Smooth muscle cell (in vitro differentiated cells): ENCODE measurements around the gene TK1. TPM values are rescaled to one million over a fixed set of nuclear protein-coding genes. Genes with fewer than 3 reads are reported as not detected.
A peak's percentile ranks its signal among the peaks of the same experiment; 100 is the strongest.
"Not testable (repeated sequence)": the region's sequence is repeated elsewhere in the genome, so short reads cannot be mapped to it uniquely, and the experiment has no call there.

Experiments used
- DNase-seq: peaks from one replicate; lab custom pipeline; 2025; ENCODE audit not compliant: unreplicated experiment; lab: John Stamatoyannopoulos, UW
- H2AFZ ChIP-seq: fragments of 200-600 bp; sonication (generic); 2 replicates; pipeline ENCODE4 v1.6.0; 2016; ENCODE audit warnings: antibody characterized with exemption, low read depth, mild to moderate bottlenecking
- H3F3A ChIP-seq: fragments of 200-600 bp; sonication (generic); 2 replicates; pipeline ENCODE4 v1.6.0; 2017; ENCODE audit warnings: antibody characterized with exemption, low read depth
- H3K27ac ChIP-seq: fragments of 200-600 bp; sonication (generic); 2 replicates; pipeline ENCODE4 v1.5.1; 2016; ENCODE audit warnings: low read depth, mild to moderate bottlenecking
- H3K27me3 ChIP-seq: fragments of 200-600 bp; sonication (generic); 2 replicates; pipeline ENCODE4 v1.6.1; 2016; ENCODE audit warnings: low read depth, mild to moderate bottlenecking
- H3K36me3 ChIP-seq: fragments of 200-600 bp; sonication (generic); 2 replicates; pipeline ENCODE4 v1.5.1; 2016; ENCODE audit warnings: low read depth
- H3K4me1 ChIP-seq: fragments of 200-600 bp; sonication (generic); 2 replicates; pipeline ENCODE4 v1.5.1; 2016; ENCODE audit warnings: low read depth
- H3K4me2 ChIP-seq: fragments of 200-600 bp; sonication (generic); 2 replicates; pipeline ENCODE4 v1.6.0; 2016; ENCODE audit warnings: mild to moderate bottlenecking
- H3K4me3 ChIP-seq: fragments of 200-600 bp; sonication (generic); 2 replicates; pipeline ENCODE4 v1.5.1; 2016; ENCODE audit warnings: mild to moderate bottlenecking
- H3K79me2 ChIP-seq: fragments of 200-600 bp; sonication (generic); 2 replicates; pipeline ENCODE4 v1.6.0; 2016; ENCODE audit warnings: low read depth, mild to moderate bottlenecking
- H3K9ac ChIP-seq: fragments of 200-600 bp; sonication (generic); 2 replicates; pipeline ENCODE4 v1.6.0; 2016; ENCODE audit warnings: low read depth
- H3K9me3 ChIP-seq: fragments of 200-600 bp; sonication (generic); replicated peaks from 2 replicates; pipeline ENCODE4 v1.5.1; 2016; ENCODE audit warnings: low read depth
- H4K20me1 ChIP-seq: fragments of 200-600 bp; sonication (generic); 2 replicates; pipeline ENCODE4 v1.6.0; 2016; ENCODE audit warnings: low read depth
- CTCF ChIP-seq: fragments of 200-600 bp; sonication (generic); IDR thresholded peaks from 2 replicates; pipeline ENCODE4 v1.5.1; 2017; ENCODE audit warnings: borderline replicate concordance, mild to moderate bottlenecking, antibody characterized with exemption; ENCODE audit not compliant: insufficient read depth, poor library complexity, severe bottlenecking
- WGBS: methylation state at CpG from one replicate; pipeline ENCODE4 v1.1.7; 2016; ENCODE audit warnings: low lambda C conversion rate; 5-methylcytosine and 5-hydroxymethylcytosine counted together
- polyA plus RNA-seq: library from polyadenylated mRNA; unstranded; fragments of >200 nt; fragmentation: Nextera tagmentation; extraction: Ambion mirVana; gene quantifications from 2 replicates; pipeline ENCODE4 v1.2.1, GENCODE V29; 2016
- total RNA-seq: library from RNA; depleted of rRNA; stranded (reverse); fragments of >200 nt; gene quantifications from 2 replicates; pipeline ENCODE4 v1.2.3, GENCODE V29; 2014

The TK1 gene
- total and polyA plus RNA-seq, 2 experiments from 2014 or later, result 20.9 to 72.7 TPM

GRCh38 chr17:78174346-78174869 lies 12.4 kb downstream of the TK1 start:
- Histone ChIP-seq H3K36me3 (no peaks in the 10 kb centered on the region), H3K4me1 (no peaks in the 10 kb centered on the region), H3K9ac (no peak overlapping the region), H3K27ac (no peak overlapping the region), H3K27me3 (no peaks in the 10 kb centered on the region), H2AFZ (no peak overlapping the region), H3K4me3 (no peak overlapping the region), H3K79me2 (no peaks in the 10 kb centered on the region), H3K9me3 (no peaks in the 10 kb centered on the region), H3K4me2 (no peak overlapping the region), H3F3A (peaks cover 4% of the 10 kb centered on the region), H4K20me1 (peaks cover 14% of the 10 kb centered on the region)
- 96% methylated on average over 14 of the region's 15 CpGs for WGBS
- TF ChIP-seq CTCF, result no peak
- DNase-seq, result no peak

DNA sequence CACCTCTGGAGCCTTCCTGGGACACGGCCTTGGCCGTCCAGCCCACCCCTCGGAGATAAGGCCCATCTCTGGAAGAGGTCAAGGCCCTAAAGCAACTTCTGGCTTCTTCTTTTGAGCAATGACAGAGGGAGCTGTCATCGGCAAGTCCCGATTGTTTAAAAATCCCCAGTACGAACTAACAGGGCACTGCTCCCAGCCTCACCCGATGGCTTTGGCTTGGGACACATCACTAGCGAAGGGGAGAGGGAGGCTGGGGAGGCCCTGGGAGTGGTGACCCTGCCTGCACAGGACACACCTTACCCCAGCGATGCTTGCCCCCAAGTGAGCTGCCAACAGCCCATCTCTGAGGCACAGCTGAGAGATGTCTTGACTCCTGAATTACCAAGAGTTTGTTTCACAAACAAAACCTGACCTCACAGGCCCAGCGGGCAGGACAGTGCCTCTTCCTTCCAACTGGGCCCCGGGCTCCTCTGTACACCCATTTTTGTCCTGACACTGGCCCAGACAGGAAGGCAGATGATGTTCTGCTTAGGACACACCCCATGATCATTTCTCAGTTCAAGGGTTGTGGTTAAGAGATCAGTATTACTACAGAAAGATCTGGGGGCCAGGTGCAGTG lies 13.6 kb downstream of the TK1 start:
- DNase-seq, result no peak
- peaks cover 4% of the 10 kb centered on the region for H3F3A ChIP-seq
- H3K9ac ChIP-seq, result no peak overlapping the region
- H3K4me3 ChIP-seq, result no peak overlapping the region
- no peaks in the 10 kb centered on the region for H3K27me3 ChIP-seq
- WGBS, result 52% methylated on average over 11 of the region's 11 CpGs
- no peak for TF ChIP-seq CTCF
- no peaks in the 10 kb centered on the region for H3K4me1 ChIP-seq
- peaks cover 18% of the 10 kb centered on the region for H4K20me1 ChIP-seq
- no peaks in the 10 kb centered on the region for H3K79me2 ChIP-seq
- no peak overlapping the region for H3K27ac ChIP-seq
- H3K36me3 ChIP-seq, result no peaks in the 10 kb centered on the region
- H2AFZ ChIP-seq, result no peak overlapping the region
- H3K9me3 ChIP-seq, result no peaks in the 10 kb centered on the region
- H3K4me2 ChIP-seq, result peak overlapping the region; percentile 26

DNA sequence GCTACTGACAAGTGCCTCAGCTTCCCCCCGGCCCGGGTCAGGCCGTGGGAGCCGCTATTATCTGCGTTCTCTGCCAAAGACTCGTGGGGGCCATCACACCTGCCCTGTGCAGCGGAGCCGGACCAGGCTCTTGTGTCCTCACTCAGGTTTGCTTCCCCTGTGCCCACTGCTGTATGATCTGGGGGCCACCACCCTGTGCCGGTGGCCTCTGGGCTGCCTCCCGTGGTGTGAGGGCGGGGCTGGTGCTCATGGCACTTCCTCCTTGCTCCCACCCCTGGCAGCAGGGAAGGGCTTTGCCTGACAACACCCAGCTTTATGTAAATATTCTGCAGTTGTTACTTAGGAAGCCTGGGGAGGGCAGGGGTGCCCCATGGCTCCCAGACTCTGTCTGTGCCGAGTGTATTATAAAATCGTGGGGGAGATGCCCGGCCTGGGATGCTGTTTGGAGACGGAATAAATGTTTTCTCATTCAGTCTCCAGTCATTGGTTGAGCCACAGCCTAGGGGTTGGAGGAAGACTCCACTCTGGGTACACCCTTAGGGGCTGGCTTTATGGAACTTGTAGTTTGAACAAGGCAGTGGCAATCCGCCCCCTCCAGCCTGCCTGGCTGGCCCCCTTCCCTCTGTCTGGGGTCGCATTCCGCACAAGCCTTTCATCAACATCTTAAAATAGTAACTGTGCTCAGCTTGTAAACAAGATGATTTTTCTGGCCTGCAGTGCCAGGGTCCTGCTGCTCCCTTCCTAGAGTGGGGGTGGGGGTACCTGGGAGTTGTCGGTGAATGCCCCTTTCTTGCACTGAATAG lies 14.4 kb downstream of the TK1 start:
- Histone ChIP-seq H3K36me3 (no peaks in the 10 kb centered on the region), H4K20me1 (peaks cover 18% of the 10 kb centered on the region), H3K9me3 (no peaks in the 10 kb centered on the region), H3K27ac (no peak overlapping the region), H3K4me3 (no peak overlapping the region), H3F3A (peaks cover 4% of the 10 kb centered on the region), H3K79me2 (no peaks in the 10 kb centered on the region), H3K4me2 (peak overlapping the region; percentile 26), H3K9ac (no peak overlapping the region), H3K27me3 (no peaks in the 10 kb centered on the region), H2AFZ (no peak overlapping the region), H3K4me1 (no peaks in the 10 kb centered on the region)
- 72% methylated on average over 19 of the region's 19 CpGs for WGBS
- TF ChIP-seq CTCF, result no peak
- no peak for DNase-seq

GRCh38 chr17:78171591-78172248 lies 15.1 kb downstream of the TK1 start:
- peaks cover 18% of the 10 kb centered on the region for H4K20me1 ChIP-seq
- H3K4me1 ChIP-seq, DNase-seq, H3K27me3 ChIP-seq, H3K4me2 ChIP-seq, H3K9me3 ChIP-seq, H3K79me2 ChIP-seq, H2AFZ ChIP-seq, H3K9ac ChIP-seq, H3K4me3 ChIP-seq, H3K36me3 ChIP-seq, H3K27ac ChIP-seq, H3F3A ChIP-seq: not testable (repeated sequence)
- 92% methylated on average over 19 of the region's 19 CpGs for WGBS
